COR-L47 (cell line): ENCODE results near the gene AHSG.
"Not testable (repeated sequence)": the region's sequence is repeated elsewhere in the genome, so short reads cannot be mapped to it uniquely, and the experiment has no call there.

Source experiments
- DNase-seq: peaks from one replicate; lab custom pipeline; 2025; lab: John Stamatoyannopoulos, UW

Gene AHSG, protein sequence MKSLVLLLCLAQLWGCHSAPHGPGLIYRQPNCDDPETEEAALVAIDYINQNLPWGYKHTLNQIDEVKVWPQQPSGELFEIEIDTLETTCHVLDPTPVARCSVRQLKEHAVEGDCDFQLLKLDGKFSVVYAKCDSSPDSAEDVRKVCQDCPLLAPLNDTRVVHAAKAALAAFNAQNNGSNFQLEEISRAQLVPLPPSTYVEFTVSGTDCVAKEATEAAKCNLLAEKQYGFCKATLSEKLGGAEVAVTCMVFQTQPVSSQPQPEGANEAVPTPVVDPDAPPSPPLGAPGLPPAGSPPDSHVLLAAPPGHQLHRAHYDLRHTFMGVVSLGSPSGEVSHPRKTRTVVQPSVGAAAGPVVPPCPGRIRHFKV

GRCh38 chr3:186612721-186613636, at the start of gene AHSG:
TSS of gene AHSG (plus strand) at chr3:186613060. CDS start at chr3:186613142, 82 bp downstream.
- no peak for DNase-seq

DNA sequence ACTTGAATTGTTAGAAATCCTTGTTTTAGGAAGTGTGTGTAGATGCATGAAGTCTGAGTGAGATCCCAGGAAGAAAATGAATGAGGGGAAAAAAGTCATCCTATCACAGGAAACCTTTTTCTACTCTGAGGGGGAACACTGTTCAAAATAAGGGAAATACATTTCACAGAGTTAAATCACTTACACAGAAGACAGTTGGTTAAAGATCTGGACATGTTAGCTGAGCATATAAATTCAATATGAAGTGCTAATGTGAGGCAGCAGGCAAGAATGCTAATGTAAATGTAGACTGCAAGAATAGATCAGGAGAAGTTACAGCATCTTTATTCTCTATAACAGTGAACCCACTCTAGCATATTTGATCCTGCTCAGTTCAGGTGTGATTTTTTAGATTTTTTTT, 48.3 kb upstream of the AHSG start:
- DNase-seq: no peak

DNA sequence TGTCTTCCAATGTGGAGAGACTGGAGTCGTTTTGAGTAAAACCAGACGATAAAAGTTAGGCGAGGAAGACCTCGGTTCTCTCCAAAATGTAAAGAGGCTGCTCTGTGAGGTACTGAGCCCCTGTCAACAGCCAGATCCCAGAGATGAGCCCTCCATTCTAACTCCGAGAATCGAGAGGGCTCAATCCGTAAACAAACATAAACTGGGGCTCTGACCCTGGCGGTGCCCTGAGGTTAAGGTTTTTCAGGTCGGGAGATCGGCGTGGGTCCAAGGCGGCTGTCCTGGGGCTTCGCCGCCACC, 46.1 kb upstream of the AHSG start:
- no peak for DNase-seq

- DNase-seq: peak; percentile 92
Observed at GRCh38 chr3:186567072-186567921, 45.6 kb upstream of the AHSG start, which contains the start of gene TBCCD1. TSS of gene TBCCD1 (minus strand) at chr3:186567339. CDS start at chr3:186564329, 3,010 bp downstream.

GRCh38 chr3:186569361-186569760, 43.5 kb upstream of the AHSG start:
- DNase-seq: not testable (repeated sequence)

GRCh38 chr3:186569779-186570095, 43.1 kb upstream of the AHSG start:
- DNase-seq: no peak

GRCh38 chr3:186570096-186570940, 42.5 kb upstream of the AHSG start, which contains the start of gene DNAJB11:
TSS of gene DNAJB11 (plus strand) at chr3:186570720. CDS start at chr3:186570898, 178 bp downstream.
- peak; percentile 100 for DNase-seq

DNA sequence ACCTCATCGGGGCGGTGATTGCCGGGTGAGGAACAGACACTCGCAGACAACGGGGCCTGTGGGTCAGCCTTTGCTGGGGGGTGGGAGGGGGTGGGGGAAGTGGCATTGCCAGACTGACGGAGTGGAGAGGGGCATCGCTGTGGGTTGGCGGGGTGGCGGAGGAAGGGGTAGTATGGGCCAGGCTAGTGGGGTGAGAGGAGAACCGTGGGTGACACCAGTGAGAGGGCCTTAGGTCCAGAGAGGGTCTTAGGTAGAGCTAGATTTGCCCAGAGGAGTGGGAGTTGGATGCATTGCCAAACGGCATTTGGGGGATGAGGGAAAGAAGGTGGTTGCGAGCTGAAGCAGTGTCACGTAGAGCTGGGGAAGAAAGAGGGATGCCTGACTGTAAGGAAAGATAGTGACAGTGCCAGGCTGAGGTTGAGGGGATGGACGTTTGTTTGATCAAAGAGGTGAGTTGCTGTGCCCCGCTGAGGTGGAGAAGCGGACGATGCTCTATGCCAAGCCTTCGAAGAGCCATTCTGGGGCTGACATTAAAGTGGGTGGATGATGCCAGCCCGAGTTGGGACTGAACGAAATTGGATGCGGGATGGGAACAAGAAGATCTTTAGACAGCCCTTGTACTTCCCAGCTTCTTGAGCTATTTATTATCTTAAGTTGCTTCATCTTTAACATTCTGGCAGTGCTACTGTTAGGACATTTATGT, 41.8 kb upstream of the AHSG start:
- DNase-seq: no peak

GRCh38 chr3:186571644-186572013, 41.2 kb upstream of the AHSG start:
- no peak for DNase-seq

- no peak for DNase-seq
Observed at GRCh38 chr3:186577521-186577920, 35.3 kb upstream of the AHSG start.

- DNase-seq: no peak
Observed at GRCh38 chr3:186580785-186581184, 32.1 kb upstream of the AHSG start.

DNA sequence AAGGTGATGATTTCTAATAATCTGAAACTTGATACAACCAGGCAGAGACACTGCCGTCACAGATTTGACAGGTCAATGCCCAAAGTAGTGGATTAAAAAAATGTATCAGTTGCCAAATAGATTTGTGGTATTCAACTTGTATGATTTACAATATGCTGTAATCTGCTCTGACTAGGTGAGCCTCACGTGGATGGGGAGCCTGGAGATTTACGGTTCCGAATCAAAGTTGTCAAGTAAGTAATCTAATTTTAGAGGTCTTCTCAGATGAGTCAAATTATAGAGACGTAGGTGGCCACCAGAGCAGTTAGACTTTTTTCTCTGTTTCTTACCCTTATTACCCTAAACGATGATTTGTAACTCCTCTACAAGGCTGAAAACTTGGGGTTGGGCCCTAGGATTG, 30.3 kb upstream of the AHSG start:
- no peak for DNase-seq

DNA sequence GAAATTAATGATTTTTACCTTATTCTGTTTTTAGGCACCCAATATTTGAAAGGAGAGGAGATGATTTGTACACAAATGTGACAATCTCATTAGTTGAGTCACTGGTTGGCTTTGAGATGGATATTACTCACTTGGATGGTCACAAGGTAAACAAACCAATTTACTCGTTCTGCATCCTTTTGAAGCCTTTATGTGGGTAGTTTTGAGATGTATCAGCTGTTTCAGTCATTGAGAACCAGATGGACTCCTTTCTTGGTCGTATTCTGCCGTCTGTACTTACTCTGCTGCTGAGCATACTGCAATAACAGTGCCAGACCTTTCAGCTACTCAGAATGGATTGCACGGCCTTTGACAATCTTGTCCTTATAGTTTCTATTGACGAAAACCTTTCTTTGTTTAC, 29.0 kb upstream of the AHSG start:
- no peak for DNase-seq

DNA sequence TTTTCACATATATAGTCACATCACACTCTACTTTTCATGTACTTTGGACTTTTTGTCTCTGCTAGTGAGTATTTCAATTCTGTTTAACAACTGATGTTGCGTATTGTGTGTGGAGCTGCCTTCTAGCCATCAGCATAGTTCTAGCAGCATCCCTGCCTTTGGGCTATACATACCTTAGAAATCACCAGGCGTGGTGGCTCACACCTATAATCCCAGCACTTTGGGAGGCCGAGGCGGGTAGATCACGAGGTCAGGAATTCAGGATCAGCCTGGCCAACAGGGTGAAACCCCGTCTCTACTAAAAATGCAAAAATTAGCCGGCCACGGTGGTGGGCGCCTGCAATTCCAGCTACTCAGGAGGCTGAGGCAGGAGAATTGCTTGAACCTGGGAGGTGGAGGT, 26.6 kb upstream of the AHSG start:
- DNase-seq: not testable (repeated sequence)

DNA sequence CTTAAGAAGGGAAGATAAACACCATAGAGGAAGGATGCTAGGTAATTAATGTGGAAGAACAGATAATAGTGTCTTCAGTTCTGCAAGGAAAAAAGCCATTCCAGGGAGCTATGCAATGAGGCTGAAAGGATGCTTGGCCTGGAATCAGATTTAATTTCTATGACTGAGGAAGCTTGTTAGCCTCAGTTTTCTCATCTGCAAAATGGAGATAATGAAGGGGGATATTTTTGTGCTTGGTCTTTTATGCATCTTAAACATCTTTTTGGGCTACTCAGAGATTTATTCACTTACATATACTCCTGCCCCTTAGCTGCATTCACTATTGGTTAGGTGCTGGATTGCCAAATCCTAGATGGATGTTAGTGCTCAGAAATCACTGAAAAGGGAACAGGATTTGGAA, 25.7 kb upstream of the AHSG start:
- no peak for DNase-seq

DNA sequence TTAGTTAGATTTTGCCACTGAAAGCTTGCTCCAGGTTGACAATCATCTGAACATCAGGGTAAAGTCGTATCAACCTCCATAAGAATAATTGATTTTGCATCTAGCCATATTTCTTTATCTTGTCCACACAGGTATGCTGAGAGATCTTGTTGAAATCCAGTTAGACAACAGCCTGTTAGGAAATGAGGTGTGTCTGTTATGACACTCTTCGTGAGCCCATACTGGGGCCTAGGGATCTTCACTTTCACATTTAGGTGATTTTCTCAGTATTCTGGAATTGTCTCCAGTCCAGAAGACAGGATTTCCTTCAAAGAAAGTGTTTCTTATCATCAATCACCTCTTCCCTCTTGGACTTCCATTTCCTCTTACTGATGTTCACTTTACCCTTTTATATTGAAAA, 24.2 kb upstream of the AHSG start:
- no peak for DNase-seq

DNA sequence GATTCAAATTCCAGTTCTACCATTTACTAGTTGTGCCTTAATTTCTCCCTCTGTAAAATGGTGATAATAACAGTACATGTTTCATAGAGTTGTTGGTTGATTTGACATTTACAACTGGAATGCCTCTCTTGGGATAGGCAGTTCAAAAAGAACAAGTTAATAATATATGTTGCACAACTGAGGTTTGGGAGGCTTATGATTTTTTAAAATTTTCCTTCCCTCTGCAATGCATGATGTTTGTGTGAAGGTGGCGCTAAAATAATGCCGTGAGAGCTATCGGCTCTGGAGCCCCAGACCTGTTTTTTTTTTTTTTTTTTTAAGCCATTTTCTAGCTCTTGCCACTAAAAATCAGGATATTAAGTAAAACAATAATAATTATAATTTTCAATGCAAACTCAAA, 23.7 kb upstream of the AHSG start:
- no peak for DNase-seq

- DNase-seq: peak; percentile 9
Observed at GRCh38 chr3:186589856-186590579, 22.8 kb upstream of the AHSG start.

GRCh38 chr3:186590580-186591295, 22.1 kb upstream of the AHSG start:
- no peak for DNase-seq
